HepG2 (cell line): ENCODE results near the gene CPM.

ENCODE experiments used
- AFF4 ChIP-seq: sonication (generic); formaldehyde crosslinking; IDR thresholded peaks from 2 replicates; pipeline ENCODE4 v1.4.0; 2020; ENCODE audit warnings: missing genetic modification reagents
- CHD4 ChIP-seq: fragments of 200-600 bp; sonication (generic); IDR thresholded peaks from 2 replicates; pipeline ENCODE4 v1.7.0; 2017; ENCODE audit warnings: mild to moderate bottlenecking, low read length, borderline replicate concordance
- E2F5 ChIP-seq: sonication (generic); formaldehyde crosslinking; conservative IDR thresholded peaks from 2 replicates; pipeline ENCODE4 v1.4.0; 2020; ENCODE audit warnings: missing genetic modification reagents
- EP300 ChIP-seq, 3 experiments: sonication (generic) in 1 of 3; formaldehyde crosslinking in 1 of 3; IDR thresholded peaks; 2 replicates each; pipeline versions ENCODE4 v1.5.1 to v1.6.1; 2011 to 2020; ENCODE audit warnings: low read depth in 2 of 3, low read length in 2 of 3, borderline replicate concordance in 1 of 3, improper control_type of control experiment in 1 of 3, mild to moderate bottlenecking in 1 of 3, missing genetic modification reagents in 1 of 3, moderate library complexity in 1 of 3
- KDM1A ChIP-seq: IDR thresholded peaks from 2 replicates; pipeline ENCODE4 v1.6.1; 2016; ENCODE audit warnings: missing compliant biosample characterization
- TERF1 ChIP-seq: sonication (generic); formaldehyde crosslinking; IDR thresholded peaks from 2 replicates; pipeline ENCODE4 v1.8.0; 2022; ENCODE audit warnings: mild to moderate bottlenecking, missing genetic modification reagents, moderate library complexity
- THRA ChIP-seq: sonication (generic); formaldehyde crosslinking; IDR thresholded peaks from 2 replicates; pipeline ENCODE4 v1.4.0; 2020; ENCODE audit warnings: missing genetic modification reagents, borderline replicate concordance
- ZBTB1 ChIP-seq: sonication (generic); formaldehyde crosslinking; IDR thresholded peaks from 2 replicates; pipeline ENCODE4 v1.4.0; 2020; ENCODE audit warnings: missing genetic modification reagents, borderline replicate concordance
- ZNF124 ChIP-seq: sonication (generic); formaldehyde crosslinking; IDR thresholded peaks from 2 replicates; pipeline ENCODE4 v1.4.0; 2020; ENCODE audit warnings: missing genetic modification reagents
- ZNF274 ChIP-seq: sonication (generic); formaldehyde crosslinking; IDR thresholded peaks from 2 replicates; pipeline ENCODE4 v1.5.1; 2020; ENCODE audit warnings: mild to moderate bottlenecking, missing genetic modification reagents

- TF ChIP-seq EP300 (IDR thresholded peaks at IDR 0.05; ENCODE audit: low read depth in 2 of 2, low read length in 2 of 2) (no peak), EP300 (CRISPR knock-in tag; IDR thresholded peaks at IDR 0.05; ENCODE audit: borderline replicate concordance) (no peak), ZBTB1 (CRISPR knock-in tag) (no peak), ZNF274 (CRISPR knock-in tag) (no peak), AFF4 (CRISPR knock-in tag) (no peak), ZNF124 (no peak), TERF1 (CRISPR knock-in tag) (no peak), THRA (CRISPR knock-in tag) (no peak), E2F5 (CRISPR knock-in tag) (no peak), KDM1A (no peak), CHD4 (no peak)
Observed at GRCh38 chr12:68919581-68920239, 13.3 kb downstream of the CPM start.
